HPDE6-E6E7 (cell line): ENCODE results near the gene BIRC7.

Source experiments
- DNase-seq: peaks from one replicate; pipeline ENCODE4 v3.0.0; 2011; ENCODE audit warnings: missing footprints; ENCODE audit errors: extremely low spot score

BIRC7 gene, protein sequence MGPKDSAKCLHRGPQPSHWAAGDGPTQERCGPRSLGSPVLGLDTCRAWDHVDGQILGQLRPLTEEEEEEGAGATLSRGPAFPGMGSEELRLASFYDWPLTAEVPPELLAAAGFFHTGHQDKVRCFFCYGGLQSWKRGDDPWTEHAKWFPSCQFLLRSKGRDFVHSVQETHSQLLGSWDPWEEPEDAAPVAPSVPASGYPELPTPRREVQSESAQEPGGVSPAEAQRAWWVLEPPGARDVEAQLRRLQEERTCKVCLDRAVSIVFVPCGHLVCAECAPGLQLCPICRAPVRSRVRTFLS

DNA sequence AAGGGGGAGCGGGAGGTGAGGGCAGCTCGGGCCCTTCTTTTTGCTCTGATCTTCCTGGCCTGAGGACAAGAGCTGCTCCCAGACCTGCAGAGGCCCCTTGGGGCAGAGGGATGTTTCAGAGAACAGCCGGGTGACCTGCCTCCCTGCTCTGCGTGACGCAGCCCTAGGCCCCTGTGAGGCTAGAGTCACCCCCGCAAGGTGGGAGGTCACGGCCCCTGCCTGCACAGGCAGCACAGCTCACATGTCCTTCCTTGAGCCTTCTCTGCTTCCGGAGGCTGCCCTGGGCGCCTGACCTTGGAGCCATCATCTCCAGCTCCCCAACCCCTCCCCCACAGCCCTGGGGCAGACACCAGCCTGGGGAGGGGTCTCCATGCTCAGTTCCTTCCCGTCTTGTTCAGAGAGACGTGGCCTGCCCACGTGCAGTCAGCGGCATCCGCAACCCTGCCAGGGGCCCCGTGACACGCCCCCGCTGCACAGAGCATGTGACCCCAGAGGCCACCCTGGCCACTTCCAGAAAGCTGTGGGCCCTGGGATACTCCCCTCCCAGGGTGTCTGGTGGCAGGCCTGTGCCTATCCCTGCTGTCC is at the start of gene BIRC7:
Gene BIRC7, plus strand, starts transcription at position 507 of the 585 bp plus-strand sequence. CDS start 192 bp downstream, outside the sequence.
- DNase-seq = no peak

GRCh38 chr20:63186084-63186483 is 49.6 kb upstream of the BIRC7 start:
- no peak for DNase-seq

- DNase-seq = peak; percentile 96
These were observed 49.0 kb upstream of the BIRC7 start for GRCh38 chr20:63186528-63187316.

DNA sequence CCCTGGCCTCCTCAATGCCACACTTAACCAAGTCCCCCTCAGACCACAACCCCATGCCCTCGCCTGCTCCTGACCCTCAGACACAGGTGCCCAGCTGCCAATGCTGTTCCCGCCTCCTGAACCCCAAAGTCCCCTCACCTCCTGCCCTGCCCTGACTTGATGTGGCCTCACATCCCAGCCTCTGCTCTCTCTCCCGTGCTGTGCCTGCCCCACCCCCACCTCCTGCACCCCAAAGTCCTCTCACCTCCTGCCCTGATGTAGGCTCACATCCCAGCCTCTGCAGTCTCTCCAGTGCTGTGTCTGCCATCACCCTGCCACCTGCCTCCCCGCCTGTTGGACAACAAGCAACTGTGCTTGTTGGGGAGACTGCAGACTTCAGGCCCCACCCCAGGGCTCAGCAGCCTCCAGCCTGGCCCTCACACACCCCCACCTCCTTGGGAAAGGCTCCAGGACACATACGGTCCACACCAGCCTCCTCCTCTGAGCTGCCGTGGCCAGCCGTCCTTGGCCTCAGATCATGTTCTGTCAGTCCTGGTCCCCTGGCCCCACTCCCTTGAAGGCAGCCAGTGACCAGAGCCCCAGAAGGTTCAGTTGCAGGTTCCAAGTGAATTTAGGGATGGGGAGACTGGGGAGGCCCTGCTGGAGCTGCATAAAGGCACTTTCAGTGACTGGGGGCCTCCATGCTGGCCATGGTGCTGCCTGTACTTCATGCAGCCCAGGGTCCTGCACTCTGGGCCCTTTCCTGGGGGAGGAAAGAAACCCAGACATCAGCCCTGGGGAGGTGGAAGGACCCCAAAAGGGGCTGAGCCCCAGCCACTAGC is 48.2 kb upstream of the BIRC7 start:
- DNase-seq = no peak

DNA sequence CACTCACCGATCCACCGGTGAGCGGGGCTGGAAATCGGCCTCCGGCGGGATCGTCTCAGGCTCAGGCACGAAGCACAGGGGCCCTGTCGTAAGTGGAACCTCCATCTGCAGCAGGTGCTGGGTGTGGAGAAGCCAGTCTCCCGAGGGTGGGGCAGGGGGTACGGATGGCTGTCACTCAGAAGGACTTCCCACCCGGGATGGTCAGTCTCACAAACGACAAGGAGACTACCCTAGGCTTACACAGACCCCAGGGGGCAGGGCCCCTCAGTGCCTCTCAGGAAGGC is 47.6 kb upstream of the BIRC7 start:
- DNase-seq = no peak

- DNase-seq = no peak
These were observed 46.9 kb upstream of the BIRC7 start for GRCh38 chr20:63188641-63189321.

DNA sequence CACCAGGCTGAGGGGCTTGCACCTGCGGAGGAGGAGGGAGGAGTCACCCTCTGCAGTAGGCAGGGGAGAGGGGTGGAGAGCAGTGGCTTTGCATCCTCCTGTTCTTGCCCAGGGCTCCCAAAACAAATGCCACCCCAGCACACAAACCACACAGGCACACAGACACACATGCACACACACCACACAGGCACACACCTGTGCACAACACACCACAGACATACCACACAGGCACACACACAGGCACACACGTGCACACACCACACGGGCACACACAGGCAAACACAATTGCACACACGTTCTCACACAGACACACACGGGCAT is 46.4 kb upstream of the BIRC7 start:
- no peak for DNase-seq

GRCh38 chr20:63189846-63190559 is 45.7 kb upstream of the BIRC7 start:
- no peak for DNase-seq

- no peak for DNase-seq
These were observed 44.9 kb upstream of the BIRC7 start for GRCh38 chr20:63190828-63191227.

GRCh38 chr20:63191400-63191799 is 44.3 kb upstream of the BIRC7 start:
- DNase-seq = peak; percentile 96

DNA sequence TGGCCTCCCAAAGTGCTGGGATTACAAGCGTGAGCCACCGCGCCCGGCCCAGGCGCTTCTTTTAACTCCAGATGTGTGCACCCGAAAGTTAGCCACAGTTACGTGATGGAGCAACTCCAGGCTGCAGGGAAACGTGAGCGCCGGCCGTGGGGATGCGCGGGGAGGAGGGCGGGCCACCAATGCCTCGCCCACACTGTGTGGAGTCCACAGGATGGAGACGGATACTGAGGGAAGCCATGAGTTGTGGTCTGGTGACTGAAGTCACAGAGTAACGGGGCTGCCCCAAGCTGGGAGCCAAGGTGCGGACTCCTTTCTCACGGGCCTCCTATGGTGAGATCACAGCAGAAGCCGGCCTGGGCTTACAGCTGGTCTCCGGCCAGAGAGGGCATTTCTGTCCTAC is 43.0 kb upstream of the BIRC7 start:
- no peak for DNase-seq

GRCh38 chr20:63194007-63194796 is 41.5 kb upstream of the BIRC7 start:
- DNase-seq = no peak

GRCh38 chr20:63194797-63195173 is 40.9 kb upstream of the BIRC7 start:
- DNase-seq = no peak

DNA sequence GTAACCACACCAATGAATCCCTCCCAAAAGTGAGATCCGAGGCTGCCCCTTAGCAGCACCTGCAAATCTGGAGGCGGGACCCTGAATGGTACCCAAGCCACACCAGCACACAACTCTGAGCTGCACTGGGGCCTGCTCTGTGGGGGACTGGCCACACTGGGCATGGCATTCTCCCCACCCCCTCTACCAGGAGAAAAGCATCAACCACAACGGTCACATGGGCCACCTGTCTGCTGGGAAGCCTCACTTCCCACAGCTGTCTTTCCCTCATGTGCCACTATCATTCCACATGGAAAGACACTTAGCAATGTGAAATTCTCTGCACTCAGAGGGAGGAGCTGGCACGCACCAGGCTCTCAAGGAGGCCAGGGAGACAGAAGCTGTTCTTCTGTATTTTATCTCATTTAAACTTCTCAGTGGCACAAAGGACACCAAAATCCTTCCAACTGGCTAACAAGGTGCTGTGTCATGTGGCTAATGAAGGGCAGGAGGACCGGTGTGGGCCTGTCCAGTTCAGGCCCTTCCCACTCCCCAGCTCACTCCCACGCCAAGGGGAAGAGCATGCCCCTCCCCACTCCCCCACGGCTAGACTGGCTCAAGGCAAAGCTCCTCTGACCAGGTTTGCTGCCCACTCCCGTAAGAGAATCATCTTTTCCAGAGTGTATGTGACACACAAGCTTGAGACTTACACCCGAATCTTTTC is 38.8 kb upstream of the BIRC7 start:
- DNase-seq = no peak

- DNase-seq = no peak
These were observed 37.1 kb upstream of the BIRC7 start for GRCh38 chr20:63198606-63199005.

GRCh38 chr20:63202021-63202420 is 33.7 kb upstream of the BIRC7 start:
- DNase-seq = no peak

DNA sequence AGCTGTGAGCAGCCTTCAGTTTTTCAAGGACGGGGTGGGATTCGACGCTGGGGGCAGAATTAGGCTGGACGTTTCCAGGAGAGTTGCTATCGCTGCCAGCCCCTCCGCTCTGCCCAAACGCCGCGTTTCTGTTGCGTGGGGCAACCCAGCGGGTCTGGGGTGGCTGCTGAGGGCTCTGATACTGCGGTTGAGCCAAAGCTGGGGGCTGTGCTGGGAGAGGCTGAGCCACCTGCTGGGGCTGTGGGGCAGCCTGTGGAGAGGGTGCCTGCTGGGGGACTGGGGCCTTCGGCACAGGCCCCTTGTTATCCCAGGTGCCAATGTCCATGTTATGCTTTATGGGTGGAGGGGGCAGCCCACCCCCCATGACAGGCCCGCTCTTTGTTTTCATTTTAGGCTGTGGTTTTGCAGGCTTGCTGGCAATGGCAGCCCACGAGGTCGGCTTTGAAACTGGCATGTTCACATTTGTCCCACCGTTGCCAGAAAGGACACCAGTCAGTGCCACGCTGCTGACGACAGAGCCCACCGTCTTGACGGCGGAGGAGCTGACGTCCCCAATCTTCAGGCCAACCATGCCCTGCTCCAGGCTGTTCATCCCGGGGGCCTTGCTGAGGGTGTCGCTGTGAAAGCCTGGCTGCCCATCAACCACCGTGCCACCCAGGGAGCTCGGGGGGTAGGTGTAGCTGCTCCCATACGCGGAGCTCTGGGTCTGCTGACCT is 32.7 kb upstream of the BIRC7 start:
- DNase-seq = no peak

GRCh38 chr20:63204362-63204761 is 31.3 kb upstream of the BIRC7 start:
- DNase-seq = no peak

GRCh38 chr20:63205896-63206295 is 29.8 kb upstream of the BIRC7 start:
- no peak for DNase-seq
